ENCODE results near the gene JADE2.

DNA sequence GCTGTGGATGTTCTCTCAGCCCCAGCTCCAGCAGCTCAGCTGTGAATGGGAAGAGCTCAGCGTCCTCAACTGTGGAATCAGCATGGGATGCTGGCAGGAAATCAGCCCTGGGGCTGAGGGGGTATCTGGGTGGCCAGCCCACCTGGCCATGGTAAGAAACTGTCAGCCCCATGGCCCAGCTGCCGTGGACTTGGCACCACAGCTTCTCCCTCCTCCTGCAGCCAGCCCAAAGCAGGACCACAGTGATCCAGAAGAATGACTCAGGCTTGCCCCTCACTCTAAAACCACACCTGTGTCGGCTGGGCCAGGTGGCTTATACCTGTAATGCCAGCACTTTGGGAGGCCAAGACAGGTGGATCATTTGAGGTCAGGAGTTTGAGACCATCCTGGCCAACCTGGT lies 59.2 kb downstream of the JADE2 start:
- no peak for TF ChIP-seq TOX (CRISPR knock-in tag; IDR thresholded peaks at IDR 0.05; ENCODE audit: borderline replicate concordance)
- TF ChIP-seq GLIS3 (CRISPR knock-in tag; IDR thresholded peaks at IDR 0.05), result no peak
- TF ChIP-seq ZFP30 (CRISPR knock-in tag; IDR thresholded peaks at IDR 0.05), result no peak
- TF ChIP-seq, protein P1, sequence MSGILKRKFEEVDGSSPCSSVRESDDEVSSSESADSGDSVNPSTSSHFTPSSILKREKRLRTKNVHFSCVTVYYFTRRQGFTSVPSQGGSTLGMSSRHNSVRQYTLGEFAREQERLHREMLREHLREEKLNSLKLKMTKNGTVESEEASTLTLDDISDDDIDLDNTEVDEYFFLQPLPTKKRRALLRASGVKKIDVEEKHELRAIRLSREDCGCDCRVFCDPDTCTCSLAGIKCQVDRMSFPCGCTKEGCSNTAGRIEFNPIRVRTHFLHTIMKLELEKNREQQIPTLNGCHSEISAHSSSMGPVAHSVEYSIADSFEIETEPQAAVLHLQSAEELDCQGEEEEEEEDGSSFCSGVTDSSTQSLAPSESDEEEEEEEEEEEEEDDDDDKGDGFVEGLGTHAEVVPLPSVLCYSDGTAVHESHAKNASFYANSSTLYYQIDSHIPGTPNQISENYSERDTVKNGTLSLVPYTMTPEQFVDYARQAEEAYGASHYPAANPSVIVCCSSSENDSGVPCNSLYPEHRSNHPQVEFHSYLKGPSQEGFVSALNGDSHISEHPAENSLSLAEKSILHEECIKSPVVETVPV (CRISPR knock-in tag; IDR thresholded peaks at IDR 0.05), result no peak
- TF ChIP-seq RARB (CRISPR knock-in tag; IDR thresholded peaks at IDR 0.05), result no peak
- TF ChIP-seq ARNTL (CRISPR knock-in tag; IDR thresholded peaks at IDR 0.05; ENCODE audit: borderline replicate concordance, low read depth), result no peak
- no peak for TF ChIP-seq PPARA (CRISPR knock-in tag; IDR thresholded peaks at IDR 0.05; ENCODE audit: borderline replicate concordance)

Measured in SK-N-SH treated with all-trans-retinoic acid at 6 μM for 48 hours (cell line).